Liver (tissue), 3 donors: ENCODE data around the gene EIF2A.

ENCODE experiments used
- FOXA1 ChIP-seq: IDR thresholded peaks from 2 replicates; pipeline ENCODE4 v1.6.1; 2016; ENCODE audit warnings: antibody characterized with exemption
- GABPA ChIP-seq, 2 donors: IDR thresholded peaks in 1 of 2; conservative IDR thresholded peaks in 1 of 2; 2 replicates each; pipeline ENCODE4 v1.6.1; 2016; ENCODE audit warnings: antibody characterized with exemption in 2 of 2, mild to moderate bottlenecking in 1 of 2, moderate library complexity in 1 of 2
- NR2F2 ChIP-seq: IDR thresholded peaks from 2 replicates; pipeline ENCODE4 v1.6.1; 2016; ENCODE audit warnings: antibody characterized with exemption
- RAD21 ChIP-seq, 2 donors: IDR thresholded peaks; 2 replicates each; pipeline ENCODE4 v1.6.1; 2016; ENCODE audit warnings: antibody characterized with exemption in 2 of 2, mild to moderate bottlenecking in 2 of 2
- RXRA ChIP-seq, 2 donors: IDR thresholded peaks; 2 replicates each; pipeline ENCODE4 v1.6.1; 2017 to 2018; ENCODE audit warnings: antibody characterized with exemption in 2 of 2, mild to moderate bottlenecking in 1 of 2
- SP1 ChIP-seq: IDR thresholded peaks from 2 replicates; pipeline ENCODE4 v1.6.1; 2018; ENCODE audit warnings: antibody characterized with exemption, mild to moderate bottlenecking
- TAF1 ChIP-seq: conservative IDR thresholded peaks from 2 replicates; pipeline ENCODE4 v1.6.1; 2016; ENCODE audit warnings: antibody characterized with exemption, mild to moderate bottlenecking
- YY1 ChIP-seq: IDR thresholded peaks from 2 replicates; pipeline ENCODE4 v1.6.1; 2016; ENCODE audit warnings: antibody characterized with exemption, mild to moderate bottlenecking
- TF ChIP-seq, protein P1 (sequence below): fragments of 150-350 bp; IDR thresholded peaks from 2 replicates; pipeline ENCODE4 v1.5.1; 2017; ENCODE audit warnings: improper control_type of control experiment, low read depth, low read length; ENCODE audit not compliant: missing input control
- TF ChIP-seq, protein P2 (sequence below): IDR thresholded peaks from 2 replicates; pipeline ENCODE4 v1.6.1; 2016; ENCODE audit warnings: antibody characterized with exemption
- TF ChIP-seq, protein P3 (sequence below): IDR thresholded peaks from 2 replicates; pipeline ENCODE4 v1.6.1; 2016; ENCODE audit warnings: antibody characterized with exemption
- donor health status: healthy.
- donor health status: healthy.

- TF ChIP-seq, protein P1, sequence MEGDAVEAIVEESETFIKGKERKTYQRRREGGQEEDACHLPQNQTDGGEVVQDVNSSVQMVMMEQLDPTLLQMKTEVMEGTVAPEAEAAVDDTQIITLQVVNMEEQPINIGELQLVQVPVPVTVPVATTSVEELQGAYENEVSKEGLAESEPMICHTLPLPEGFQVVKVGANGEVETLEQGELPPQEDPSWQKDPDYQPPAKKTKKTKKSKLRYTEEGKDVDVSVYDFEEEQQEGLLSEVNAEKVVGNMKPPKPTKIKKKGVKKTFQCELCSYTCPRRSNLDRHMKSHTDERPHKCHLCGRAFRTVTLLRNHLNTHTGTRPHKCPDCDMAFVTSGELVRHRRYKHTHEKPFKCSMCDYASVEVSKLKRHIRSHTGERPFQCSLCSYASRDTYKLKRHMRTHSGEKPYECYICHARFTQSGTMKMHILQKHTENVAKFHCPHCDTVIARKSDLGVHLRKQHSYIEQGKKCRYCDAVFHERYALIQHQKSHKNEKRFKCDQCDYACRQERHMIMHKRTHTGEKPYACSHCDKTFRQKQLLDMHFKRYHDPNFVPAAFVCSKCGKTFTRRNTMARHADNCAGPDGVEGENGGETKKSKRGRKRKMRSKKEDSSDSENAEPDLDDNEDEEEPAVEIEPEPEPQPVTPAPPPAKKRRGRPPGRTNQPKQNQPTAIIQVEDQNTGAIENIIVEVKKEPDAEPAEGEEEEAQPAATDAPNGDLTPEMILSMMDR: no peak
- no peak for TF ChIP-seq RAD21 (IDR thresholded peaks at IDR 0.05)
- TF ChIP-seq TAF1: no peak
- TF ChIP-seq GABPA (IDR thresholded peaks at IDR 0.05 in 1 of 2, conservative IDR thresholded peaks at IDR 0.05 in 1 of 2): no peak
- TF ChIP-seq, protein P2, sequence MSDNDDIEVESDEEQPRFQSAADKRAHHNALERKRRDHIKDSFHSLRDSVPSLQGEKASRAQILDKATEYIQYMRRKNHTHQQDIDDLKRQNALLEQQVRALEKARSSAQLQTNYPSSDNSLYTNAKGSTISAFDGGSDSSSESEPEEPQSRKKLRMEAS: no peak
- TF ChIP-seq YY1: no peak
- no peak for TF ChIP-seq FOXA1
- TF ChIP-seq, protein P3, sequence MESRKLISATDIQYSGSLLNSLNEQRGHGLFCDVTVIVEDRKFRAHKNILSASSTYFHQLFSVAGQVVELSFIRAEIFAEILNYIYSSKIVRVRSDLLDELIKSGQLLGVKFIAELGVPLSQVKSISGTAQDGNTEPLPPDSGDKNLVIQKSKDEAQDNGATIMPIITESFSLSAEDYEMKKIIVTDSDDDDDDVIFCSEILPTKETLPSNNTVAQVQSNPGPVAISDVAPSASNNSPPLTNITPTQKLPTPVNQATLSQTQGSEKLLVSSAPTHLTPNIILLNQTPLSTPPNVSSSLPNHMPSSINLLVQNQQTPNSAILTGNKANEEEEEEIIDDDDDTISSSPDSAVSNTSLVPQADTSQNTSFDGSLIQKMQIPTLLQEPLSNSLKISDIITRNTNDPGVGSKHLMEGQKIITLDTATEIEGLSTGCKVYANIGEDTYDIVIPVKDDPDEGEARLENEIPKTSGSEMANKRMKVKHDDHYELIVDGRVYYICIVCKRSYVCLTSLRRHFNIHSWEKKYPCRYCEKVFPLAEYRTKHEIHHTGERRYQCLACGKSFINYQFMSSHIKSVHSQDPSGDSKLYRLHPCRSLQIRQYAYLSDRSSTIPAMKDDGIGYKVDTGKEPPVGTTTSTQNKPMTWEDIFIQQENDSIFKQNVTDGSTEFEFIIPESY: no peak
- no peak for TF ChIP-seq SP1
- TF ChIP-seq NR2F2: no peak
- no peak for TF ChIP-seq RXRA (IDR thresholded peaks at IDR 0.05)
Measured at GRCh38 chr3:150605998-150606641, 59.5 kb downstream of the EIF2A start.
